Measurements from ENCODE around the gene NT5M.
"Not testable (repeated sequence)": the region's sequence is repeated elsewhere in the genome, so short reads cannot be mapped to it uniquely, and the experiment has no call there.

Gene NT5M

GRCh38 chr17:17303010-17303846, at the start of gene NT5M:
TSS of gene NT5M (plus strand) at chr17:17303373. CDS start at chr17:17303551, 178 bp downstream.
- DNase-seq (ENCODE audit: low spot score) = peak; percentile 83

- DNase-seq (ENCODE audit: low spot score) = no peak
Observed at GRCh38 chr17:17253406-17253805, 49.8 kb upstream of the NT5M start.

- DNase-seq (ENCODE audit: low spot score) = no peak
Observed at GRCh38 chr17:17254036-17254435, 49.1 kb upstream of the NT5M start.

- not testable (repeated sequence) for DNase-seq (ENCODE audit: low spot score)
Observed at GRCh38 chr17:17255689-17256088, 47.5 kb upstream of the NT5M start.

- DNase-seq (ENCODE audit: low spot score) = no peak
Observed at GRCh38 chr17:17256316-17256715, 46.9 kb upstream of the NT5M start.

GRCh38 chr17:17258011-17258410, 45.2 kb upstream of the NT5M start:
- no peak for DNase-seq (ENCODE audit: low spot score)

- no peak for DNase-seq (ENCODE audit: low spot score)
Observed at GRCh38 chr17:17258998-17259397, 44.2 kb upstream of the NT5M start.

- DNase-seq (ENCODE audit: low spot score) = no peak
Observed at GRCh38 chr17:17264430-17264829, 38.7 kb upstream of the NT5M start.

GRCh38 chr17:17269926-17270773, 33.0 kb upstream of the NT5M start:
- DNase-seq (ENCODE audit: low spot score) = no peak

- DNase-seq (ENCODE audit: low spot score) = no peak
Observed at GRCh38 chr17:17275971-17276370, 27.2 kb upstream of the NT5M start.

- not testable (repeated sequence) for DNase-seq (ENCODE audit: low spot score)
Observed at GRCh38 chr17:17277431-17277830, 25.7 kb upstream of the NT5M start.

GRCh38 chr17:17279316-17279715, 23.9 kb upstream of the NT5M start:
- DNase-seq (ENCODE audit: low spot score) = no peak

- peak; percentile 99 for DNase-seq (ENCODE audit: low spot score)
Observed at GRCh38 chr17:17280613-17281549, 22.3 kb upstream of the NT5M start, which contains the start of gene COPS3. TSS of gene COPS3 (minus strand) at chr17:17281246. CDS start at chr17:17281186, 60 bp downstream.

- no peak for DNase-seq (ENCODE audit: low spot score)
Observed at GRCh38 chr17:17285951-17286350, 17.2 kb upstream of the NT5M start.

- no peak for DNase-seq (ENCODE audit: low spot score)
Observed at GRCh38 chr17:17289086-17289485, 14.1 kb upstream of the NT5M start.

GRCh38 chr17:17289701-17290100, 13.5 kb upstream of the NT5M start:
- no peak for DNase-seq (ENCODE audit: low spot score)

- DNase-seq (ENCODE audit: low spot score) = no peak
Observed at GRCh38 chr17:17295141-17295540, 8.0 kb upstream of the NT5M start.

- no peak for DNase-seq (ENCODE audit: low spot score)
Observed at GRCh38 chr17:17297217-17297616, 6.0 kb upstream of the NT5M start.

GRCh38 chr17:17298108-17298507, 5.1 kb upstream of the NT5M start:
- no peak for DNase-seq (ENCODE audit: low spot score)

GRCh38 chr17:17300624-17301568, 2.3 kb upstream of the NT5M start:
- DNase-seq (ENCODE audit: low spot score) = peak; percentile 59

GRCh38 chr17:17301659-17302058, 1.5 kb upstream of the NT5M start:
- DNase-seq (ENCODE audit: low spot score) = not testable (repeated sequence)
